ENCODE data around the gene UGT1A8.

DNA sequence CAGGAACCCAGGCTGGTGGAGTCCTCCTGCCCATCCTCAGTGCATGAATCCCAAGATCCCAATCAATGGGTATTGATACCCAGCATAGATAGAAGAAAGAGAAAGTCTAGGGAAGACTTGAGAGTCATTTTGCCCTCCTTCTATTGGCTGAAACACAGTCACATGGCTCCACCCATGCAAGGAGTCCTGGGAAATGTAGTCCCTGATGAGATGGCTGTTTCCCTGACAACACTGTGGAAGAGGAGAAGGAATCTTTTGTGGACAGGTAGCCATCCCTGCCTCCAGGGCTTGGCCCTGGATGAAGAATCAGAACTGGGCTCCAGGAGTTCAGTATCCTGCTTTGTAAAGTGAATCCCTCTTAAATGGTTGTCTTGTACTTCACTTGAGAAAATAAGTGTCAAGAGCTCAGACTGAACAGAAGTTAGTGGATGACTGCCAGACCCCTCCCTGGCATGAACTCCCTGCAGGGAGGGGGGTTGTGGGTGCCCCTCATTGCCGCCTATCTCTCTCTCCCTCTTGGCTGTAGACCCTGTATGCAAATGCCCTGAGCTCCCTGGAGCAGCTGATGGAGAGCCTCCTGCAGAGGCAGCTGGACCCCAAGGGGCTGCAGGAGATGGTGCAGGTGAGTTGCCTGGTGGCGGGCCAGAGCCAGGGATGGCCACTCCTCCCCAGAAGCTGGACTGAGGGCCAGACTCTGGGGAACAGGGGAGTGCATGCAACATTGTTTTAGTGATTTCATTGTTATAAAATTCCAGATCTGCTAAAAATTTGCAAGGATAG lies 196.8 kb downstream of the UGT1A8 start:
- TF ChIP-seq, protein P1, sequence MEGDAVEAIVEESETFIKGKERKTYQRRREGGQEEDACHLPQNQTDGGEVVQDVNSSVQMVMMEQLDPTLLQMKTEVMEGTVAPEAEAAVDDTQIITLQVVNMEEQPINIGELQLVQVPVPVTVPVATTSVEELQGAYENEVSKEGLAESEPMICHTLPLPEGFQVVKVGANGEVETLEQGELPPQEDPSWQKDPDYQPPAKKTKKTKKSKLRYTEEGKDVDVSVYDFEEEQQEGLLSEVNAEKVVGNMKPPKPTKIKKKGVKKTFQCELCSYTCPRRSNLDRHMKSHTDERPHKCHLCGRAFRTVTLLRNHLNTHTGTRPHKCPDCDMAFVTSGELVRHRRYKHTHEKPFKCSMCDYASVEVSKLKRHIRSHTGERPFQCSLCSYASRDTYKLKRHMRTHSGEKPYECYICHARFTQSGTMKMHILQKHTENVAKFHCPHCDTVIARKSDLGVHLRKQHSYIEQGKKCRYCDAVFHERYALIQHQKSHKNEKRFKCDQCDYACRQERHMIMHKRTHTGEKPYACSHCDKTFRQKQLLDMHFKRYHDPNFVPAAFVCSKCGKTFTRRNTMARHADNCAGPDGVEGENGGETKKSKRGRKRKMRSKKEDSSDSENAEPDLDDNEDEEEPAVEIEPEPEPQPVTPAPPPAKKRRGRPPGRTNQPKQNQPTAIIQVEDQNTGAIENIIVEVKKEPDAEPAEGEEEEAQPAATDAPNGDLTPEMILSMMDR (conservative IDR thresholded peaks at IDR 0.05; ENCODE audit: low read depth, low read length): no peak
- TF ChIP-seq POLR2A (IDR thresholded peaks at IDR 0.05; ENCODE audit: low read depth, low read length): no peak
- no peak for TF ChIP-seq MAFK (IDR thresholded peaks at IDR 0.05; ENCODE audit: low read depth, low read length)
- TF ChIP-seq, protein P2, sequence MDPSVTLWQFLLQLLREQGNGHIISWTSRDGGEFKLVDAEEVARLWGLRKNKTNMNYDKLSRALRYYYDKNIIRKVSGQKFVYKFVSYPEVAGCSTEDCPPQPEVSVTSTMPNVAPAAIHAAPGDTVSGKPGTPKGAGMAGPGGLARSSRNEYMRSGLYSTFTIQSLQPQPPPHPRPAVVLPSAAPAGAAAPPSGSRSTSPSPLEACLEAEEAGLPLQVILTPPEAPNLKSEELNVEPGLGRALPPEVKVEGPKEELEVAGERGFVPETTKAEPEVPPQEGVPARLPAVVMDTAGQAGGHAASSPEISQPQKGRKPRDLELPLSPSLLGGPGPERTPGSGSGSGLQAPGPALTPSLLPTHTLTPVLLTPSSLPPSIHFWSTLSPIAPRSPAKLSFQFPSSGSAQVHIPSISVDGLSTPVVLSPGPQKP (IDR thresholded peaks at IDR 0.05; ENCODE audit: borderline replicate concordance, low read depth, low read length): no peak

Measured in IMR-90 (cell line).